Gastroesophageal sphincter (tissue), 4 donors: ENCODE results near the gene DAPK1. TPM values are rescaled to one million over a fixed set of nuclear protein-coding genes. Genes with fewer than 3 reads are reported as not detected.
A peak's percentile ranks its signal among the peaks of the same experiment; 100 is the strongest.

Experiments used
- ATAC-seq: fragments of 150-250 bp; one replicate; pipeline ENCODE4 v1.9.1; 2016; ENCODE audit warnings: mild to moderate bottlenecking, moderate library complexity
- H3K27ac ChIP-seq, 4 donors: fragments of 200-600 bp; sonication (generic) in 3 of 4; 1 replicate in 3 of 4; 2 replicates in 1 of 4; pipeline ENCODE4 v1.5.1; 2016 to 2019
- H3K27me3 ChIP-seq: fragments of 200-600 bp; sonication (generic); one replicate; pipeline ENCODE4 v1.5.1; 2019
- H3K36me3 ChIP-seq, 2 donors: fragments of 200-600 bp; sonication (generic); one replicate each; pipeline ENCODE4 v1.5.1; 2019; ENCODE audit warnings: control low read depth in 1 of 2
- H3K4me1 ChIP-seq, 3 donors: fragments of 200-600 bp; sonication (generic); 1 replicate in 2 of 3; 2 replicates in 1 of 3; pipeline ENCODE4 v1.5.1; 2016 to 2019; ENCODE audit warnings: control low read depth in 2 of 3
- H3K4me3 ChIP-seq, 2 donors: fragments of 200-600 bp; sonication (generic); one replicate each; pipeline ENCODE4 v1.5.1; 2019; ENCODE audit warnings: mild to moderate bottlenecking in 1 of 2, moderate library complexity in 1 of 2
- H3K9me3 ChIP-seq, 3 donors: fragments of 200-600 bp; sonication (generic); one replicate each; pipeline ENCODE4 v1.5.1; 2017 to 2019; ENCODE audit warnings: control low read depth in 2 of 3
- CTCF ChIP-seq, 4 experiments: fragments of 200-600 bp in 2 of 4; fragments of 450-650 bp in 2 of 4; sonication (generic) in 1 of 4; IDR thresholded peaks; one replicate each; pipeline ENCODE4 v1.5.1; 2017 to 2019; ENCODE audit warnings: antibody characterized with exemption in 4 of 4, mild to moderate bottlenecking in 2 of 4, moderate library complexity in 2 of 4
- EP300 ChIP-seq: sonication (generic); formaldehyde crosslinking; IDR thresholded peaks from one replicate; pipeline ENCODE4 v1.6.1; 2017; ENCODE audit warnings: antibody characterized with exemption, mild to moderate bottlenecking
- POLR2A ChIP-seq, 2 donors: fragments of 450-650 bp; IDR thresholded peaks; one replicate each; pipeline ENCODE4 v1.6.1; 2017; ENCODE audit warnings: antibody characterized with exemption in 2 of 2, mild to moderate bottlenecking in 2 of 2, moderate library complexity in 1 of 2
- POLR2AphosphoS5 ChIP-seq: sonication (generic); formaldehyde crosslinking; IDR thresholded peaks from one replicate; pipeline ENCODE4 v1.6.1; 2017; ENCODE audit warnings: antibody characterized with exemption
- WGBS, 2 donors: methylation state at CpG; one replicate each; pipeline ENCODE4 v1.1.5; 2018; ENCODE audit warnings: low coverage in 1 of 2; 5-methylcytosine and 5-hydroxymethylcytosine counted together
- total RNA-seq, 4 donors: library from RNA; depleted of rRNA; stranded (reverse); fragments of >200 nt; gene quantifications; one replicate each; pipeline ENCODE4 v1.1.0, GENCODE V29; 2016

The DAPK1 gene
- total RNA-seq, 4 donors from 2014 or later: 52.3 to 119 (median 75.3) TPM

GRCh38 chr9:87590996-87591395, 93.3 kb downstream of the DAPK1 start:
- Histone ChIP-seq H3K4me1 (peaks cover 10 to 66% (median 35%) of the 10 kb centered on the region in 3 donors), H3K4me3 (no peak overlapping the region), H3K27ac (no peak overlapping the region), H3K27me3 (no peaks in the 10 kb centered on the region), H3K9me3 (no peaks in the 10 kb centered on the region), H3K36me3 (no peaks in the 10 kb centered on the region)
- TF ChIP-seq EP300: no peak
- no peak for TF ChIP-seq POLR2AphosphoS5
- no peak for TF ChIP-seq CTCF (IDR thresholded peaks at IDR 0.05)
- TF ChIP-seq POLR2A (IDR thresholded peaks at IDR 0.05): no peak
- ATAC-seq: no peak
- WGBS, 2 donors: 100% methylated on average over 2 of the region's 2 CpGs; no CpG with 5 or more reads in 1 of the 2 donors

- H3K9me3 ChIP-seq: no peaks in the 10 kb centered on the region
- H3K27me3 ChIP-seq: no peaks in the 10 kb centered on the region
- WGBS, 2 donors: 0 to 20% methylated on average over 1 to 2 of the region's 15 CpGs
- peak; percentile 47 for ATAC-seq
- H3K4me1 ChIP-seq: peaks cover 18 to 70% (median 52%) of the 10 kb centered on the region in 3 donors
- TF ChIP-seq CTCF (IDR thresholded peaks at IDR 0.05) (no peak), POLR2AphosphoS5 (peak; percentile 51), EP300 (no peak), POLR2A (IDR thresholded peaks at IDR 0.05) (no peak)
- H3K4me3 ChIP-seq: peak overlapping the region in 1 of 2 donors; percentile 32
- H3K36me3 ChIP-seq: no peaks in the 10 kb centered on the region
- H3K27ac ChIP-seq: peak overlapping the region; percentile 57 to 87 (median 82)
Observed at GRCh38 chr9:87592554-87593358, 95.1 kb downstream of the DAPK1 start.

DNA sequence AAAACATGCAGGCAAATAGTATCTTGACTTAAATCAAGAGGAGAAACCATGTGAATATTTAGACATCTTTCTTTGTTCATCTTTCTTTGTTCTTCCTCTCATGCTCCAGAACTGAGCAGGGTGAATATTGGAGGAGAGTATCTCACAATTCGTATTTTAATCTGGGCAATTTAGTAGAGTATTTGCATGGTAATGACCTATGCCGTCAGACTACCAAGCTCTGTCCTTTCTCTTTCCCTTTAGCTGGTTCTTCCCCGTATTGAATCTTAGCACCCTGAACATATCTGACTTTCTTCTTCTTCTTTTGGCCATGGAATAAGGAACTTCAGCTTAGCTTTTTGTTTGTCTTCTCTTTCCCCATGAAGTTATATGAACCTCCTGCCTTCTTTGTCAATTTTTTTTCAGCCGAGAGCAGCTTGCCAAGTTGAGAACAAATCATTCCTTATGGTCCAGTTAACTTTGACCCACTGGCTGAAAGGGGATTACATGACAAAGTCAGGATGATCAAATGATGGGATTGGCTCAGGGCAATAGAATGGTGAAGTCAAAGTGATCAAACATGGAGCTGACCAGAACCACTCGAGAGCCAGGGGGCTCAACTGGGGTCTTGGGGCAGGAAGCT, 95.8 kb downstream of the DAPK1 start:
- H3K4me3 ChIP-seq: no peak overlapping the region
- H3K4me1 ChIP-seq: peaks cover 23 to 70% (median 56%) of the 10 kb centered on the region in 3 donors
- WGBS, 2 donors: 51 to 66% methylated on average over 4 of the region's 5 CpGs
- H3K27ac ChIP-seq: peak overlapping the region; percentile 57 to 87 (median 82)
- no peak for TF ChIP-seq EP300
- no peak for TF ChIP-seq POLR2A (IDR thresholded peaks at IDR 0.05)
- no peaks in the 10 kb centered on the region for H3K9me3 ChIP-seq
- H3K27me3 ChIP-seq: no peaks in the 10 kb centered on the region
- no peak for ATAC-seq
- H3K36me3 ChIP-seq: no peaks in the 10 kb centered on the region

DNA sequence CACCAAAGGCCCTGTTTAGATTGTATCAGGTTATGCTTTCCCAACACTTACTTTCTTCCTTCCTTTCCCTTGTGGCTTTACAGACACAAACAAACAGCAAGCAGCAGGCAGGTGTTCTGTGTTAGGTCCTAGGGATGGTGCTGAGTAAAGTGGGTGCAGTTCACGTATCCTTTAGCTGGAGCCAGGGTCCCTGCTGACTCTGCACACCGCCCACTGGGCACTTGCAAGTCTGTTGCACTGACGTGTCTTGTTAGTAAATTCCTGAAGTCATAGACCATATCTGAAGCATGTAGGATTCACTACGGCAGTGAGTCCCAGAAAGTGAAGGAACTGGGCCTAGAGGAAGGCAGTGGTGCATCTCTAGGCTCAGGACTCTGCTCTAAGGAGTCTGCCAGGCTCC, 96.5 kb downstream of the DAPK1 start:
- no peak for TF ChIP-seq CTCF (IDR thresholded peaks at IDR 0.05)
- TF ChIP-seq POLR2A (IDR thresholded peaks at IDR 0.05): no peak
- TF ChIP-seq EP300: no peak
- TF ChIP-seq POLR2AphosphoS5: no peak
- WGBS, 2 donors: 30 to 63% methylated on average over 1 to 2 of the region's 4 CpGs
- Histone ChIP-seq H3K27ac (peak overlapping the region; percentile 57 to 87 (median 82)), H3K27me3 (no peaks in the 10 kb centered on the region), H3K9me3 (no peaks in the 10 kb centered on the region), H3K36me3 (no peaks in the 10 kb centered on the region), H3K4me1 (peaks cover 25 to 75% (median 56%) of the 10 kb centered on the region in 3 donors), H3K4me3 (no peak overlapping the region)
- no peak for ATAC-seq

- Histone ChIP-seq H3K27me3 (no peaks in the 10 kb centered on the region), H3K4me1 (peaks cover 25 to 80% (median 56%) of the 10 kb centered on the region in 3 donors), H3K36me3 (no peaks in the 10 kb centered on the region), H3K9me3 (no peaks in the 10 kb centered on the region), H3K27ac (peak overlapping the region; percentile 57 to 87 (median 82)), H3K4me3 (no peak overlapping the region)
- no peak for ATAC-seq
- no peak for TF ChIP-seq EP300
- TF ChIP-seq POLR2A (IDR thresholded peaks at IDR 0.05): no peak
- no peak for TF ChIP-seq POLR2AphosphoS5
- no peak for TF ChIP-seq CTCF (IDR thresholded peaks at IDR 0.05)
Observed at GRCh38 chr9:87594662-87595061, 97.0 kb downstream of the DAPK1 start.
